ENCODE results near the gene CDH13. TPM values are rescaled to one million over a fixed set of nuclear protein-coding genes. Genes with fewer than 3 reads are reported as not detected.

CDH13 gene
- total RNA-seq, 4 donors from 2014 or later: 2.0 to 6.6 (median 4.1) TPM; not detected in 1

DNA sequence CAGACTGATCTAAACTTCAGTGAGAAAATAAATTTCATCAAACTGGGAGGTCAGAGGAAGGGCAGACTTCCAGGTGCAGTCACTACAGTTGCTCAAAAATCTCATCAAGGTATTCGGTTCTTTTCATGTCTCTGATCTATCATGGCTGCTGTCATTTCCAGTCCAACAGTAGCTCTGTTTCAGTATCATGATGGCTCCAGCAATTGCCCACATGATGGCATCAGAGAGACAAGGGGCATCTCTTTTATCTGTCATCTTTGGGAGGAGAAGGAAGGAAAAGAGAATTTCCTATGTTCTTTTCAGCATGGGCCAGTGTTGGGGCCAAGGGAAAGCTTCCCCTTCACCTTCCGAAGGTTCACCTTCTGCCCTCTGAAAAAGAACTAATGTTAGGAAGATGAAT lies 676.1 kb downstream of the CDH13 start:
- no peak overlapping the region for H3K27ac ChIP-seq
- no peaks in the 10 kb centered on the region for H3K36me3 ChIP-seq
- H3K27me3 ChIP-seq: no peaks in the 10 kb centered on the region
- no peaks in the 10 kb centered on the region for H3K4me1 ChIP-seq
- no peak for TF ChIP-seq POLR2A (IDR thresholded peaks at IDR 0.05)
- TF ChIP-seq, protein P1, sequence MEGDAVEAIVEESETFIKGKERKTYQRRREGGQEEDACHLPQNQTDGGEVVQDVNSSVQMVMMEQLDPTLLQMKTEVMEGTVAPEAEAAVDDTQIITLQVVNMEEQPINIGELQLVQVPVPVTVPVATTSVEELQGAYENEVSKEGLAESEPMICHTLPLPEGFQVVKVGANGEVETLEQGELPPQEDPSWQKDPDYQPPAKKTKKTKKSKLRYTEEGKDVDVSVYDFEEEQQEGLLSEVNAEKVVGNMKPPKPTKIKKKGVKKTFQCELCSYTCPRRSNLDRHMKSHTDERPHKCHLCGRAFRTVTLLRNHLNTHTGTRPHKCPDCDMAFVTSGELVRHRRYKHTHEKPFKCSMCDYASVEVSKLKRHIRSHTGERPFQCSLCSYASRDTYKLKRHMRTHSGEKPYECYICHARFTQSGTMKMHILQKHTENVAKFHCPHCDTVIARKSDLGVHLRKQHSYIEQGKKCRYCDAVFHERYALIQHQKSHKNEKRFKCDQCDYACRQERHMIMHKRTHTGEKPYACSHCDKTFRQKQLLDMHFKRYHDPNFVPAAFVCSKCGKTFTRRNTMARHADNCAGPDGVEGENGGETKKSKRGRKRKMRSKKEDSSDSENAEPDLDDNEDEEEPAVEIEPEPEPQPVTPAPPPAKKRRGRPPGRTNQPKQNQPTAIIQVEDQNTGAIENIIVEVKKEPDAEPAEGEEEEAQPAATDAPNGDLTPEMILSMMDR (IDR thresholded peaks at IDR 0.05): no peak
- no peak overlapping the region for H3K4me3 ChIP-seq
- no peaks in the 10 kb centered on the region for H3K9me3 ChIP-seq
- no peak for DNase-seq

DNA sequence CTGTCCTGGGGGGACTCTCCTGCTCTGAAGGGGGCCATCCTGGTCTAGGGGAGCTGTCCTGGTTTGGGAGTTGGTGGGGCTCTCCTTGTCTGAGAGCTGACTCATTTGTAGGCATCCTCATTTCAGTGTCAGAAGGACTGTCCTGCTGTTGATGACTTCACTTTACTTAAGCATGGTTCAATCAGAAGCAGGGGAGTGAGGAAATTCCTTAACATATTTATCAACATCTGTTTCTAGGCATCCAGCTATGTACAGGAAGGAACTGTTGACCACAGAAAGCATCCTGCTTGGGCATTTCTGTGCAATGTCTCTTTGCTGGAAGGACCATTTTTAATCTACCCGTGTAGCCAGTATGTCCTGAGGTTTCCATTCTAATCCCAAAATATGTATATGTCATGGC lies 678.3 kb downstream of the CDH13 start:
- Histone ChIP-seq H3K27ac (no peak overlapping the region), H3K9me3 (no peaks in the 10 kb centered on the region), H3K4me1 (no peaks in the 10 kb centered on the region), H3K36me3 (no peaks in the 10 kb centered on the region), H3K27me3 (no peaks in the 10 kb centered on the region), H3K4me3 (no peak overlapping the region)
- TF ChIP-seq, protein P1 (IDR thresholded peaks at IDR 0.05): no peak
- no peak for TF ChIP-seq POLR2A (IDR thresholded peaks at IDR 0.05)
- no peak for DNase-seq

DNA sequence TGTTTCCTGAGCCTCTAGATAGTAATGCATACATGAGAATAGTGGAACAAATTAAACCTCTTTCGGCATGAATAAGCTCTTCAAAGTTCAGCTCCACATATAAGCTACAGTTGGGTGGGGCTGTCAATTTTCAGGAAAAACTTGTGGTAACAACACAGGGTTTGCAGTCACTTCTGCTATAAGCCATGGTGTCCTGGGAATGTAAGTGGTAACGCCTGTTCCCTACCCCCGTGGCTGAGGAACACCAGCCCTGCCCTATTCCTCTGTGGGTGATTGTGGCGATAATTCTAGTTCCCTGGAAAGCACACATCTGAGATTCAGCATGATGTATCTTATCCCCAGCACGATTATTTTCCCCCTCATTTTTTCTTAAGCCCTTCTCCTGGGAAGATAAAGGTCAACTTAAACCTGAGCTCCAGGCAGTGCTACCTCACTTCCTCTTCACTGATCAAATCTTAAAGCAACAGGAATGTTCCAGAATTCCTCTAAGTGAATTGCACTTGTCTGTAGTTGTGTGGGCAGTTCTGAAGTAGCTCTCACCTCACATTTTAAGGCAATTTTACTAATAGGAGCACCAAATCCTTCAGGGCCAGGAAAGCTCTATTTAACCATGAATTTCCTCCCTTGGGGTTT lies 680.3 kb downstream of the CDH13 start:
- TF ChIP-seq POLR2A (IDR thresholded peaks at IDR 0.05): no peak
- TF ChIP-seq, protein P1 (IDR thresholded peaks at IDR 0.05): no peak
- no peak overlapping the region for H3K4me3 ChIP-seq

DNA sequence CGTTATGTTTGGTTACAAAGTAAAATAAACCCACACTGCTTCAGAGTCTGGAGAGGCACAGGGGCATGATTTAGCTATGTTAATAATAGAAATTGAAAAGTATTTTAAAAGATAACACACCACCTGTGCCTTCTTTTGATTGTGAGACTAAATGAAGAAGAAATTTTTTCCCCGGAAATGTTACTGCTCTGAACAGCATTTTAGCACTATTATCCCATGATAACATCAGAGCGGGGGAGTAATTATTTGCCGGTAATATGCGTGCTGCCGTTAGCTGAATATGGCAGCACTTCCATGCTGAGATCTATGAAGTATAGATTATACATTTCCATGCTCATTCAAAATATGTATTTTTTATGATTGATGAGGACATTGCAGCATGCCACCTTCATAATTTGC lies 680.8 kb downstream of the CDH13 start:
- Histone ChIP-seq H3K36me3 (no peaks in the 10 kb centered on the region), H3K27ac (no peak overlapping the region), H3K9me3 (no peaks in the 10 kb centered on the region), H3K27me3 (no peaks in the 10 kb centered on the region), H3K4me1 (no peaks in the 10 kb centered on the region), H3K4me3 (no peak overlapping the region)
- no peak for TF ChIP-seq POLR2A (IDR thresholded peaks at IDR 0.05)
- TF ChIP-seq, protein P1 (IDR thresholded peaks at IDR 0.05): no peak
- DNase-seq: no peak

More for the DNA sequence above, 680.3 kb downstream of the CDH13 start:
- no peaks in the 10 kb centered on the region for H3K36me3 ChIP-seq
- no peaks in the 10 kb centered on the region for H3K4me1 ChIP-seq
- no peaks in the 10 kb centered on the region for H3K9me3 ChIP-seq
- H3K27ac ChIP-seq: no peak overlapping the region
- no peak for DNase-seq
- no peaks in the 10 kb centered on the region for H3K27me3 ChIP-seq

DNA sequence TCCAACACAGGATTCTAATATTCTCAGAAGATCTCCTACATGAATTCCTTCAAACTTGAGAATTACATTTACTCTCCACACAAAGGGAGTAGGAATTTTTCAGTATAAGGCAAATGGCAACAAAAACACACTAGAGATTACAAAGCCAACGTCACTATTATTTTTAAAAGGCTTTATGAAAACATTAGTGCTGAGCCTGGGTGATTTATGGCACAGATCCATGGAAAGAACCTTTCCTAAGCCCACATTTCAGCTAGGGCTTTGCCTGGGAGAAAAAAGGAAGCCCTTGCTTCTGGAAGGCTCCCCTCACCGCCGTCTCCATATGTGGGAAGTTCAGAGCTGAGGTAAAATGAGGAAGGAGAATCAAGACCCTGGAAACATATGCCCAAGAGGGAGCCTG lies 681.6 kb downstream of the CDH13 start:
- Histone ChIP-seq H3K27me3 (no peaks in the 10 kb centered on the region), H3K36me3 (no peaks in the 10 kb centered on the region), H3K4me3 (no peak overlapping the region), H3K27ac (no peak overlapping the region), H3K9me3 (no peaks in the 10 kb centered on the region), H3K4me1 (no peaks in the 10 kb centered on the region)
- TF ChIP-seq, protein P1 (IDR thresholded peaks at IDR 0.05): no peak
- no peak for TF ChIP-seq POLR2A (IDR thresholded peaks at IDR 0.05)
- no peak for DNase-seq

DNA sequence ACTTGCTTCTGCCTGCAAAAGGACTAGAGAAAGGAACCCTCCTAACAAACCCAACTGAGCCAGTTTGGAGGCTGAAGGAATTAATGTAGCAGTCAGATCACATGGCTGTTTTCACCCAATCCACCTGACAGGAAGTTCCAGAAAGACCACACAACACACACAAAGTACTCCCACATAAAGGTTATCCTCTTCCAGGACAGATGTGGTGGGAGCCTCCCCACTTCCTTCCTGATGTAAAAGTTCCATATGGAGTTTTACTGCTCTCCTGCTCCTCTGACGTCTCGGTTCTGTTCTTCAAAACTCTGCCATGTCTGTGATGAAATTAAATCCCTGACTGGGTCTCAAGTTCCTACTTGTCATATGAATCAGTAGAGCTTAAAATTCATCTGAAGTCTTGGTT lies 684.0 kb downstream of the CDH13 start:
- H3K4me1 ChIP-seq: no peaks in the 10 kb centered on the region
- H3K36me3 ChIP-seq: no peaks in the 10 kb centered on the region
- H3K27me3 ChIP-seq: no peaks in the 10 kb centered on the region
- H3K27ac ChIP-seq: no peak overlapping the region
- H3K4me3 ChIP-seq: no peak overlapping the region
- no peaks in the 10 kb centered on the region for H3K9me3 ChIP-seq
- TF ChIP-seq, protein P1 (IDR thresholded peaks at IDR 0.05): no peak
- no peak for DNase-seq

All from Peyer's patch (tissue), 4 donors.